ENCODE data around the gene SESTD1.
"Not testable (repeated sequence)": the region's sequence is repeated elsewhere in the genome, so short reads cannot be mapped to it uniquely, and the experiment has no call there.

Gene SESTD1

GRCh38 chr2:179270689-179271088 lies 6.1 kb upstream of the SESTD1 start:
- H3K27ac ChIP-seq = no peak overlapping the region
- DNase-seq (ENCODE audit: low read depth, low spot score) = no peak

GRCh38 chr2:179268277-179268925 lies 3.8 kb upstream of the SESTD1 start:
- peak overlapping the region; percentile 80 for H3K27ac ChIP-seq
- DNase-seq (ENCODE audit: low read depth, low spot score) = peak; percentile 89

GRCh38 chr2:179266271-179266670 lies 1.6 kb upstream of the SESTD1 start:
- H3K27ac ChIP-seq = no peak overlapping the region
- no peak for DNase-seq (ENCODE audit: low read depth, low spot score)

- no peak for DNase-seq (ENCODE audit: low read depth, low spot score)
- peak overlapping the region; percentile 71 for H3K27ac ChIP-seq
Observed at GRCh38 chr2:179265082-179265510, 464 bp upstream of the SESTD1 start.

GRCh38 chr2:179263446-179264367 lies 925 bp downstream of the SESTD1 start:
- peak overlapping the region; percentile 71 for H3K27ac ChIP-seq
- no peak for DNase-seq (ENCODE audit: low read depth, low spot score)

- H3K27ac ChIP-seq = peak overlapping the region; percentile 71
- DNase-seq (ENCODE audit: low read depth, low spot score) = no peak
Observed at GRCh38 chr2:179263015-179263414, 1.6 kb downstream of the SESTD1 start.

- no peak for DNase-seq (ENCODE audit: low read depth, low spot score)
- H3K27ac ChIP-seq = no peak overlapping the region
Observed at GRCh38 chr2:179262077-179262660, 2.5 kb downstream of the SESTD1 start.

- H3K27ac ChIP-seq = no peak overlapping the region
- no peak for DNase-seq (ENCODE audit: low read depth, low spot score)
Observed at GRCh38 chr2:179261151-179261825, 3.3 kb downstream of the SESTD1 start.

GRCh38 chr2:179260224-179260623 lies 4.4 kb downstream of the SESTD1 start:
- no peak for DNase-seq (ENCODE audit: low read depth, low spot score)
- H3K27ac ChIP-seq = no peak overlapping the region

- no peak overlapping the region for H3K27ac ChIP-seq
Observed at GRCh38 chr2:179255129-179255528, 9.5 kb downstream of the SESTD1 start.

GRCh38 chr2:179253226-179253625 lies 11.4 kb downstream of the SESTD1 start:
- no peak overlapping the region for H3K27ac ChIP-seq
- DNase-seq (ENCODE audit: low read depth, low spot score) = no peak

More at GRCh38 chr2:179255129-179255528, 9.5 kb downstream of the SESTD1 start:
- DNase-seq (ENCODE audit: low read depth, low spot score) = no peak

GRCh38 chr2:179252423-179252822 lies 12.2 kb downstream of the SESTD1 start:
- no peak for DNase-seq (ENCODE audit: low read depth, low spot score)
- H3K27ac ChIP-seq = no peak overlapping the region

GRCh38 chr2:179251870-179252269 lies 12.8 kb downstream of the SESTD1 start:
- no peak for DNase-seq (ENCODE audit: low read depth, low spot score)
- H3K27ac ChIP-seq = no peak overlapping the region

GRCh38 chr2:179250848-179251504 lies 13.7 kb downstream of the SESTD1 start:
- H3K27ac ChIP-seq = no peak overlapping the region
- no peak for DNase-seq (ENCODE audit: low read depth, low spot score)

GRCh38 chr2:179250095-179250494 lies 14.5 kb downstream of the SESTD1 start:
- no peak for DNase-seq (ENCODE audit: low read depth, low spot score)
- no peak overlapping the region for H3K27ac ChIP-seq

GRCh38 chr2:179248024-179248348 lies 16.6 kb downstream of the SESTD1 start:
- DNase-seq (ENCODE audit: low read depth, low spot score) = no peak
- H3K27ac ChIP-seq = no peak overlapping the region

GRCh38 chr2:179247318-179248023 lies 17.2 kb downstream of the SESTD1 start:
- DNase-seq (ENCODE audit: low read depth, low spot score) = no peak
- H3K27ac ChIP-seq = no peak overlapping the region

- not testable (repeated sequence) for DNase-seq (ENCODE audit: low read depth, low spot score); H3K27ac ChIP-seq
Observed at GRCh38 chr2:179245843-179246242, 18.8 kb downstream of the SESTD1 start.

- no peak for DNase-seq (ENCODE audit: low read depth, low spot score)
- H3K27ac ChIP-seq = no peak overlapping the region
Observed at GRCh38 chr2:179243046-179243445, 21.6 kb downstream of the SESTD1 start.
